Endometrium (tissue), 2 donors: Measurements from ENCODE around the gene ZBTB40.

Experiments used
- FAIRE-seq: peaks from 2 replicates; lab custom pipeline; 2012; peaks lifted over from hg19 to GRCh38; lab: Jason Lieb, UNC
- donor health status: control.
- donor health status: control.

The ZBTB40 gene

GRCh38 chr1:22503721-22504410 is 52.2 kb downstream of the ZBTB40 start:
- FAIRE-seq, result no peak

GRCh38 chr1:22506130-22506692 is 54.6 kb downstream of the ZBTB40 start:
- no peak for FAIRE-seq

GRCh38 chr1:22507587-22507986 is 55.9 kb downstream of the ZBTB40 start:
- FAIRE-seq, result no peak

DNA sequence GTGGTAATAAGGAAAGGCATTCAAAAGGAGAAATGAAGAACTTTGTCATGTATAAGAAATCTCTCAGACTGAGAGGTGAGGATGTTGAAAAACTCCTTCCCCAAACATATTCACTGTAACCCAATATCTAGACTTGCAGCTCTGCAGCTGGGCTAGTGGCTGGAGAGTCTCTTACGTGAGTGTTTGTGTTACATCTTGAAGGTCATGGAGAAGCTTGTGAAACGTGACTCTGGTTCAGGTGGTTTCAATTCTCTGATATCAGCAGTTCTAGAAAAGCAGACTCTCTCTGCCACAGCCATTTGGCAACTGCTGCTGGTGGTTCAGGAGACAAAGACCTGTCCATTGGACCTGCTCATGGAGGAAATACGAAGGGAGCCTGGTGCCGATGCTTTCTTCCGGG is 56.7 kb downstream of the ZBTB40 start:
- no peak for FAIRE-seq

GRCh38 chr1:22508991-22509390 is 57.3 kb downstream of the ZBTB40 start:
- FAIRE-seq, result no peak

GRCh38 chr1:22509815-22510214 is 58.2 kb downstream of the ZBTB40 start:
- FAIRE-seq, result no peak

GRCh38 chr1:22512873-22513272 is 61.2 kb downstream of the ZBTB40 start:
- no peak for FAIRE-seq

- FAIRE-seq, result no peak
Measured at GRCh38 chr1:22516906-22517571, 65.4 kb downstream of the ZBTB40 start.

GRCh38 chr1:22517956-22518355 is 66.3 kb downstream of the ZBTB40 start:
- no peak for FAIRE-seq

GRCh38 chr1:22518379-22518778 is 66.7 kb downstream of the ZBTB40 start:
- no peak for FAIRE-seq

GRCh38 chr1:22520871-22521270 is 69.2 kb downstream of the ZBTB40 start:
- no peak for FAIRE-seq

- no peak for FAIRE-seq
Measured at GRCh38 chr1:22521692-22522091, 70.0 kb downstream of the ZBTB40 start.

- no peak for FAIRE-seq
Measured at GRCh38 chr1:22522221-22522743, 70.6 kb downstream of the ZBTB40 start.

DNA sequence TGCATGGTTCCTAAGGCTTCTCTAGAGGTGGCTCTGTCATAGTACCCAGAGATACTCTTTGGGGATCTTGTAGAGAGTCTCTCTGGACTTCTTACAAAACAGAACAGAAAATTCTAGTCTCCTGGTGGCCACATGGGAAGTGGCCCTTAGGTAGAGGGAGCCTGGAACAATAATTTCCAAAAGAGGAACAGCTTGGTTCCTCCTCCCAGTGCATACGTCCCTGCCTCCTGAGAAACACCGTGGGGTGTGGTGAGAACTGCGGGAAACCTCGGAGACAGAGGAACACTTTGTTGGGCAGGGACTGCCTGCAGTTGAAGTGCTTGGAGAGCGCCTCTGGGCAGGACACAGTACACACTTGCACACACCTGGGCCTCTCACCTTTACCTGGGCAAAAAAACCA is 72.8 kb downstream of the ZBTB40 start:
- no peak for FAIRE-seq

- FAIRE-seq, result no peak
Measured at GRCh38 chr1:22525211-22525610, 73.6 kb downstream of the ZBTB40 start.

- no peak for FAIRE-seq
Measured at GRCh38 chr1:22525646-22526045, 74.0 kb downstream of the ZBTB40 start.

- no peak for FAIRE-seq
Measured at GRCh38 chr1:22526098-22526497, 74.4 kb downstream of the ZBTB40 start.

GRCh38 chr1:22526677-22527076 is 75.0 kb downstream of the ZBTB40 start:
- FAIRE-seq, result no peak

- FAIRE-seq, result no peak
Measured at GRCh38 chr1:22527122-22527521, 75.5 kb downstream of the ZBTB40 start.

DNA sequence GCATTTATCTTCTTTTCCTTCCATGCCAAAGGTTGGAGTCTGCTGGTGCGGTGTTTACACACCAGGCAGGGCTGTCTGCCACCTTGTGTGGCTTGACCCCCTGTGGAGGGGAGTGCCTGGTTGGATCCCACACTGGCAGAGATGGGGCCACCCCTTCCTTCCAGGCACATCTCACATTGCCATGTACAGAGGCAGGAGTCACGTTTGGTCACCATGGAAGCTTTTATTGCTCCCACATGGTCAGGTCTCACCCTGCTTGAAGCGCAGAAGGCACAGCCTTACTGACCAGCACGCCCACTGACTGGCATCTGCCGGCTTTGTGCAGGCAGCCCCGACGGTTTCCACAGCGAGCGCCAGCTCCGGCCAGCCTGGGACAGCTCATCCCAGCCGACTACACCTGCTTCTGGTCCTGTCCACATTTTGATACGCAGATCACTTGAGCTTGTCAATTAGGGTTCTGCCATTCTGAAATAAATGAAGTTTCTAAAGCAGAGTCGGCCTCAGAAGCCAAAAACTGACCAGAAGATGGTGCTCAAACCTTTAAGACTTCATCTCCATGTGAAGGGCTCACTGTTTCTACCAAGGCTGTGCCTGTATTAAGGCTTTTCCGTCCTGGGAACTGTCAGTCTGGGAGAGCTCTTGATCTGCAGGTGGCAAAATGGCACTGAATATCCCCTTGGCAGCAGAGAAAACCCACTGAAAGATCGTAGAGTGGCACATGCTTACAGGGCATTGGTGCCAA is 76.1 kb downstream of the ZBTB40 start:
- FAIRE-seq, result no peak

DNA sequence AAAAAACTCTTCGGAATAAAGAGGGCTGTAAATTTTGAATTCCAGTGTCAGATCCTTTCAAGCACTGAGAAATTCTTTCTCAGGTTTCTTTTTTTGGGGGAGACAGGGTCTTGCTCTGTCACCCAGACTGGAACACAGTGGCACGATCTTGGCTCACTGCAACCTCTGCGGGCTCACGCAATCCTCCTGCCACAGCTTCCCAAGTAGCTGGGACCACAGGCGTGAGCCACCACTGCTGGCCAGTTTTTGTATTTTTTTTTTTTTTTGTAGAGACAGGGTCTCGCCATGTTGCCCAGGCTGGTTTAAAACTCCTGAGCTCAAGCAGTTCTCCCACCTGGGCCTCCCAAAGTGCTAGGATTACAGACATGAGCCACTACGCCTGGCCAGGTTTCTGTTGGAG is 76.8 kb downstream of the ZBTB40 start:
- no peak for FAIRE-seq

DNA sequence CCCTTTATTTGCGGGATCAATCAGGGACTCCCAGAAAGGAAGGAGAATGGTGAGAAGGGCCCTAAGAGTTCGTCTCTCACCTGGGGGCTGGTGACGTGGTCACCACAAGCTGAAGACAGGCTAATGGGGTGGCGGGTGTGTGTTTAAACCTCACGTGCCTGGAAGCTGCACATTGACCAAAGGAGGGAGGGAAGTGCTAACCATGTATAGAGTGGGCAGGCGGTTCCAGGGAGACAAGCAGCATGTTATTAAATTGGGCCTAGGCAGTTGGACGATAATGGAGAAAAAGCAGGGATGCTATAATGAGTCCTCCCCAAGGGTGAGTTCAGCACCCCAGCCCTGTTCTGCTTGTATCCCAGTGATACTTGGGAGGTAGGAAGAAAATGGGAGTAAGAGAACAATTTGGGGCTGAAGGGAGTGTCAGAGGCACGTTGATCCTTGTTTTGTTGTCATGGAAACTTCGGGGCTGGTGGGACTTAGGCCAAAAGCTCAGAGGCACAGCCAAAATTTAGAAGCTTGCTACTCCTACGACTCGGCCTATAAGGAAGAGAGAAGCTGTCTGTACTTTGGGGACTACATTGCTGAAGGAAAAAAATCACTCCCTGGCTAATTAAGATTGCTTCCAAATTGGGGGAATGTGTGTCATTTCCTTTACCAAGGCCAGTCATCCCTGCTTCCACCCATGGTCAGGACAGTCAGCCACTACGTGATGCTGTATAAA is 78.4 kb downstream of the ZBTB40 start:
- FAIRE-seq, result peak; percentile 15
